CD4-positive, alpha-beta T cell (primary cell): ENCODE measurements around the gene MGME1. TPM values are rescaled to one million over a fixed set of nuclear protein-coding genes. Genes with fewer than 3 reads are reported as not detected.

ENCODE experiments used
- ATAC-seq: fragments of 200-7000 bp; cut with Tn5 transposase; one replicate; pipeline ENCODE4 v1.10.0; 2022; ENCODE audit warnings: mild to moderate bottlenecking; ENCODE audit not compliant: poor library complexity
- CTCF ChIA-PET: fragments of 350-600 bp; sonication (Branson Sonifier 250); formaldehyde crosslinking; loops from one replicate; lab custom pipeline; 2021; ENCODE audit warnings: antibody characterized with exemption, inconsistent platforms; lab: Charles Lee
- POLR2A ChIA-PET: fragments of 350-600 bp; sonication (Branson Sonifier 250); formaldehyde crosslinking; loops from one replicate; lab custom pipeline; 2021; ENCODE audit warnings: antibody characterized with exemption, inconsistent platforms; lab: Charles Lee
- DNase-seq, 14 experiments: peaks; one replicate each; pipeline ENCODE4 v3.0.0-alpha.2; 2013 to 2020; ENCODE audit warnings: mixed read lengths in 2 of 14
- H3K27ac ChIP-seq, 2 donors: one replicate each; pipeline versions ENCODE4 v1.5.1 to v1.7.0; 2013; ENCODE audit warnings: low read length in 2 of 2, low read depth in 1 of 2, mild to moderate bottlenecking in 1 of 2
- H3K27me3 ChIP-seq, 2 experiments: 1 replicate in 1 of 2; 2 replicates in 1 of 2; pipeline versions ENCODE4 v1.6.1 to v1.7.0; 2013; ENCODE audit warnings: low read length in 2 of 2, control low read depth in 1 of 2, mild to moderate bottlenecking in 1 of 2, moderate library complexity in 1 of 2; ENCODE audit not compliant: insufficient read depth in 2 of 2, control insufficient read depth in 1 of 2
- H3K36me3 ChIP-seq: one replicate; pipeline ENCODE4 v1.6.1; 2013; ENCODE audit warnings: low read length, control low read depth; ENCODE audit not compliant: insufficient read depth
- H3K4me1 ChIP-seq: one replicate; pipeline ENCODE4 v1.6.1; 2013; ENCODE audit warnings: low read length, control low read depth; ENCODE audit not compliant: insufficient read depth
- H3K4me3 ChIP-seq: one replicate; pipeline ENCODE4 v1.5.1; 2013; ENCODE audit warnings: mild to moderate bottlenecking, low read length, moderate library complexity
- H3K9me3 ChIP-seq, 2 experiments: 1 replicate in 1 of 2; 2 replicates in 1 of 2; pipeline versions ENCODE4 v1.6.1 to v1.7.0; 2013; ENCODE audit warnings: low read length in 2 of 2, mild to moderate bottlenecking in 2 of 2, control low read depth in 1 of 2, moderate library complexity in 1 of 2; ENCODE audit not compliant: control insufficient read depth in 1 of 2, insufficient read depth in 1 of 2
- H3K27ac Mint-ChIP-seq: one replicate; pipeline ENCODE4 v1.8.0; 2020; ENCODE audit warnings: mixed read lengths
- H3K27me3 Mint-ChIP-seq: one replicate; pipeline ENCODE4 v1.8.0; 2021; ENCODE audit warnings: mixed read lengths
- H3K36me3 Mint-ChIP-seq: one replicate; pipeline ENCODE4 v1.8.0; 2021; ENCODE audit warnings: low read depth, mixed read lengths
- H3K4me1 Mint-ChIP-seq: one replicate; pipeline ENCODE4 v1.8.0; 2021; ENCODE audit warnings: low read depth, mixed read lengths
- H3K4me3 Mint-ChIP-seq: one replicate; pipeline ENCODE4 v1.8.0; 2020; ENCODE audit warnings: mild to moderate bottlenecking, mixed read lengths
- H3K9me3 Mint-ChIP-seq: one replicate; pipeline ENCODE4 v1.8.0; 2020; ENCODE audit warnings: mixed read lengths
- CTCF ChIP-seq: fragments of 200-600 bp; IDR thresholded peaks from one replicate; pipeline ENCODE4 v1.8.0; 2022; ENCODE audit warnings: antibody characterized with exemption, mild to moderate bottlenecking
- intact Hi-C, 2 experiments: fragments of 100-400 bp; cut with DNase I in 1 of 2; cut with micrococcal nuclease in 1 of 2; formaldehyde crosslinking; loops; one replicate each; pipeline versions ENCODE4 v1.15.1 to v1.9.0; 2023 to 2025; cut with DNase I, micrococcal nuclease
- total RNA-seq, 174 experiments: library from RNA in 2 of 174; stranded (reverse) in 2 of 174; gene quantifications; one replicate each; pipeline ENCODE4 v1.2.3 and lab custom pipeline; 2021 to 2026

MGME1 gene
- total RNA-seq, 2 experiments from 2014 or later = 4.5 to 4.6 TPM

GRCh38 chr20:18009116-18009515, 40.3 kb downstream of the MGME1 start:
- Histone ChIP-seq H3K27ac (no peak overlapping the region), H3K36me3 (no peaks in the 10 kb centered on the region), H3K27me3 (no peaks in the 10 kb centered on the region), H3K4me3 (no peak overlapping the region), H3K9me3 (no peaks in the 10 kb centered on the region), H3K4me1 (no peaks in the 10 kb centered on the region)
- no peak for ATAC-seq
- ChIA-PET POLR2A (no interaction called here), CTCF (no interaction called here)
- Mint-ChIP-seq H3K36me3 (no peaks in the 10 kb centered on the region), H3K4me3 (no peak overlapping the region), H3K27me3 (peaks cover 6% of the 10 kb centered on the region), H3K9me3 (no peaks in the 10 kb centered on the region), H3K4me1 (no peaks in the 10 kb centered on the region), H3K27ac (no peak overlapping the region)
- DNase-seq = no peak
- no peak for TF ChIP-seq CTCF
- intact Hi-C loops = no loop called here

- intact Hi-C loops = no loop called here
- H3K36me3 ChIP-seq = no peaks in the 10 kb centered on the region
- H3K36me3 Mint-ChIP-seq = no peaks in the 10 kb centered on the region
- H3K27me3 Mint-ChIP-seq = peaks cover 6% of the 10 kb centered on the region
- TF ChIP-seq CTCF = no peak
- no peaks in the 10 kb centered on the region for H3K9me3 Mint-ChIP-seq
- no peak overlapping the region for H3K4me3 Mint-ChIP-seq
- H3K4me3 ChIP-seq = no peak overlapping the region
- POLR2A ChIA-PET = no interaction called here
- H3K27ac Mint-ChIP-seq = no peak overlapping the region
- H3K4me1 ChIP-seq = no peaks in the 10 kb centered on the region
- H3K27ac ChIP-seq = no peak overlapping the region
- ATAC-seq = no peak
- no peaks in the 10 kb centered on the region for H3K27me3 ChIP-seq
- H3K4me1 Mint-ChIP-seq = no peaks in the 10 kb centered on the region
- DNase-seq = no peak
- no peaks in the 10 kb centered on the region for H3K9me3 ChIP-seq
- CTCF ChIA-PET = no interaction called here
Observed at GRCh38 chr20:18011482-18011881, 42.7 kb downstream of the MGME1 start.

DNA sequence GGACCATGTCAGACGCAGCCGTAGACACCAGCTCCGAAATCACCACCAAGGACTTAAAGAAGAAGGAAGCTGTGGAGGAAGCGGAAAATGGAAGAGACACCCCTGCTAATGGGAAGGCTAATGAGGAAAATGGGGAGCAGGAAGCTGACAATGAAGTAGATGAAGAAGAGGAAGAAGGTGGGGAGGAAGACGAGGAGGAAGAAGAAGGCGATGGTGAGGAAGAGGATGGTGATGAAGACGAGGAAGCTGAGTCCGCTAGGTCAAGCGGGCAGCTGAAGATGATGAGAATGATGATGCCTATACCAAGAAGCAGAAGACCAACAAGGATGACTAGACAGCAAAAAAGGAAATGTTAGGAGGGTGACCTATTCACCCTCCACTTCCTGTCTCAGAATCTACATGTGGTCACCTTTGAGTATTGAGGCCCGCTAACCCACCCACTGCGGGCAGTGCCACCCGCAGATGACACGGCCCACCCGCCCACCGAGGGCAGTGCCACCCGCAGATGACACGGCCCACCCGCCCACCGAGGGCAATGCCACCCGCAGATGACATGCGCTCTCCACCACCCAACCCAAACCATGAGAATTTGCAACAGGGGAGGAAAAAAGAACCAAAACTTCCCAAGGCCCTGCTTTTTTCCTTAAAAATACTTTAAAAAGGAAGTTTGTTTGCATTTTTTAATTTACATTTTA, 43.3 kb downstream of the MGME1 start:
- Histone ChIP-seq H3K27me3 (no peaks in the 10 kb centered on the region), H3K27ac (no peak overlapping the region), H3K4me3 (no peak overlapping the region), H3K9me3 (no peaks in the 10 kb centered on the region), H3K36me3 (no peaks in the 10 kb centered on the region), H3K4me1 (no peaks in the 10 kb centered on the region)
- intact Hi-C loops = no loop called here
- no peak overlapping the region for H3K4me3 Mint-ChIP-seq
- DNase-seq (no peak), ATAC-seq (no peak)
- H3K9me3 Mint-ChIP-seq = no peaks in the 10 kb centered on the region
- TF ChIP-seq CTCF = no peak
- ChIA-PET CTCF (no interaction called here), POLR2A (no interaction called here)
- H3K36me3 Mint-ChIP-seq = no peaks in the 10 kb centered on the region
- H3K4me1 Mint-ChIP-seq = no peaks in the 10 kb centered on the region
- no peak overlapping the region for H3K27ac Mint-ChIP-seq
- H3K27me3 Mint-ChIP-seq = peaks cover 6% of the 10 kb centered on the region
